GM12864 (cell line): ENCODE results near the gene FCGR1A.
"Not testable (repeated sequence)": the region's sequence is repeated elsewhere in the genome, so short reads cannot be mapped to it uniquely, and the experiment has no call there.

Experiments used
- DNase-seq: peaks from one replicate; pipeline ENCODE4 v3.0.0-alpha.2; 2011; ENCODE audit warnings: low read depth
- H3K4me3 ChIP-seq: 2 replicates; pipeline ENCODE4 v1.5.1; 2011; ENCODE audit warnings: mild to moderate bottlenecking, low read depth, low read length, control low read depth

Gene FCGR1A

DNA sequence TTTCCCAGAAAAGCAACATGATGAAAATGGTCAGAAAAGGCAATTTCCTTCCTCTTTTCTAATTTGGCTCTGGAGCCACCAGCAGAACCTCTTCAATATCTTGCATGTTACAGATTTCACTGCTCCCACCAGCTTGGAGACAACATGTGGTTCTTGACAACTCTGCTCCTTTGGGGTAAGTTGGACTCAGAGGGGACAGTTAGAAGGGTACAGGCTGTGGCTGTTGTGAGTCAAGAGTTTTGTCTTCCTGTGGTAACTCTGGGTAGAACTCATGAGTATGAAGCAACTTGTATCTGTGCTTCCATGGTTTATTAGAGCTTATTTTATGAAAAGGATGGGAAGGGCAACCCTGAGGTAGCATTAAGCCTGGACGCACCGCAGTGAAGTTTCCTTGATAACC, at the start of gene FCGR1A:
Gene FCGR1A (plus strand): TSS at position 95 of the 400 bp plus-strand sequence. CDS start 50 bp downstream, at position 145.
- DNase-seq, H3K4me3 ChIP-seq: not testable (repeated sequence)

DNA sequence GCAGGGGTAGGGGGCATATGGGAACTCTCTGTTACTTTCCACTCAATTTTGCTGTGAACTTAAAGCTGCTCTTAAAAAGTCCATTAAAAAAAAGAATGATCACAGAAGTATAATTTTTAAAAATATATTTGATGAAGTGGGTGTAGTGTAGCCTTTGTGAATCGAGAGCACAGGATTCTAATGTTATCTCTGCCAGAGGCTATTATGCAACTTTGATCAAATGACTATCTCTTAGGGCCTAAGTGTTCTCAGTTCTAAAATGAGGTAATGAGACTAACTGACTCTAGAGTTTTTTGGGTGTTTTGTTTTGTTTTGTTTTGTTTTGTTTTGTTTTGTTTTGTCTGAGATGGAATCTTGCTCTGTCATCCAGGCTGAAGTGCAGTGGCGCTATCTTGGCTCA, 49.7 kb upstream of the FCGR1A start:
- DNase-seq, H3K4me3 ChIP-seq: not testable (repeated sequence)

DNA sequence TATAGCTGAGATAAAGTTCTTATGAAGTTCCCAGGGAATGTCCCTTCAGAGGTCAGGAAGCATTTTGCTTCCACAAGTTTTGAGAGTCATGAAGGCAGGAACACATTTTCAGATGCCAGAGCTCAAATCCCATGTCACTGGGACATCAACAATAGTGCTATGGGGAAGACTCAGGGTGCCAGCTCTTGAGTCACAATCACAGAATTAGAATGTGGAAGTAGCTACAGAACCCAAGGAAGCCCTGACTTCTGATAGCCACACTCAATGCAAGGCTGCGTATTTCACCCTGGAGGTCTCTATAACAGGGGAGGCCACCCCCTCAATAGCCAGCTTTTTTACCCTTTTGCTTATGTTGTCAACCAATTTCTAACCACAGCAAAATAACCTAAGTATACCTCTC, 47.8 kb upstream of the FCGR1A start:
- DNase-seq, H3K4me3 ChIP-seq: not testable (repeated sequence)

DNA sequence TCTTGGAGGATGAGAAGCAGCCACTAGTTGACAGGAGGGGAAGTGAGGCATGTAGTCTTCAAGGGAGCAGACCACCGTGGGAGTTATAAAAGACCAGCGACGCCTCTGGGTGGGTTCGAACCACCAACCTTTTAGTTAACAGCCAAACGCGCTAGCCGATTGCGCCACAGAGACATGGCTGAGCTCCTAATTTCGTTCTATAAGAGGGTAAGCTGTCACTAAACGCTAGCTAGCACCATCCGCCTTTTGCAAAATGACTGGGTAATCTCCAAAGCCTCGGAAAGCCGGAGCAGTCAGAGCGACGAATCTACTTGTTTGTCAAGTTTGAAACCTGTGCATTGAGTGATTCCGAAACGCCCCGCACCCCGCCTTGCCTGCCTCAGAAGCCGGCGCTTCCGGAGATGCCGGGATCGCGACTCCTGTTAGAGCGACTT, 42.3 kb upstream of the FCGR1A start:
- not testable (repeated sequence) for DNase-seq, H3K4me3 ChIP-seq

DNA sequence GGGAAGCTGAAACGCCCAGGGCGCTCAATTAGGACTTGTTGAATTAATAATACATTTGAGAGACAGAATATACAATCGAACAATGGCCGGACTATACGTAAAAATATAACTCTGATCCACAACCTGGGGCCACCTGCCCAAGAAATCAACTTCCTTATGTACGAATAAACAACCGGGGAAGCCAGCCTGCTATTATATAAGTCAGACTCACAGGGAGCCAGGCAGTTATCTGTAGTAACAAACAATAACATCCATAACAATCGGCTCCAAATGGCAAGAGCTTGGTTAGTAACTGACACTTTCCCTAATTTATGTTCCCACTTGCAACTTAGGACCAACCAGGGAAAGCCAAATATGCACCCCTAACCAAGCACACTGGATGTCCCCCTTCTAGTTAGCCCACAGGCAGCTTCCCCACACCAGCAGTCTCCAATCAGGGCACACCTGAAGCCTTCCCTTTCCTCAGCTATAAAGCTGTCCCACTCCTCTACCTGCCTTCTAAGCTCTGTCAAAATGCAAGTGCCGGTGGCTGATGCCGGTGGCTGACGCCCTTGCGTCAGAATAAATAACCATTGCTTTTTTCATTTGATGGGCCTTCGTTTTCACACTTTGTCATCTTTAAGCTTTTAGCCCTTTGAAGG, 41.8 kb upstream of the FCGR1A start:
- not testable (repeated sequence) for DNase-seq, H3K4me3 ChIP-seq

DNA sequence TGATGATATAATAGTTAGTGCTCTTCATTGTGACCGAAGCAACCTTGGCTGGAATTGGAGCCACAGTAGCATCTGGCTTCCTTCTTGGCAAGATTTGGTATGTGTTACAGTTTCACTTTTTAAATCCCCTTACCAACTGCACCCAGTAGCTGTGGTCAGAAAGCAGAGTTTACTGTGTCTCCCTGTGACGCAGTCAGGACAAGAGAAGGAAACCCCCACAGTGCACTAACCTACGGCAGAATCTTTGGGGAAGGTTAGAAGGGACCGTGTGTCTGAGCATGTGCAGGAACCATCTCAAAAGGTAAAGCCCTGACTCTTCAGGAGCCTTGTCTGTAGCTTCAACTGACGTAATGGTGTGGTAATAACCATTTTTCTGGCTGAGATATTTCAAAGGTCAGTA, 40.6 kb upstream of the FCGR1A start:
- DNase-seq, H3K4me3 ChIP-seq: not testable (repeated sequence)

DNA sequence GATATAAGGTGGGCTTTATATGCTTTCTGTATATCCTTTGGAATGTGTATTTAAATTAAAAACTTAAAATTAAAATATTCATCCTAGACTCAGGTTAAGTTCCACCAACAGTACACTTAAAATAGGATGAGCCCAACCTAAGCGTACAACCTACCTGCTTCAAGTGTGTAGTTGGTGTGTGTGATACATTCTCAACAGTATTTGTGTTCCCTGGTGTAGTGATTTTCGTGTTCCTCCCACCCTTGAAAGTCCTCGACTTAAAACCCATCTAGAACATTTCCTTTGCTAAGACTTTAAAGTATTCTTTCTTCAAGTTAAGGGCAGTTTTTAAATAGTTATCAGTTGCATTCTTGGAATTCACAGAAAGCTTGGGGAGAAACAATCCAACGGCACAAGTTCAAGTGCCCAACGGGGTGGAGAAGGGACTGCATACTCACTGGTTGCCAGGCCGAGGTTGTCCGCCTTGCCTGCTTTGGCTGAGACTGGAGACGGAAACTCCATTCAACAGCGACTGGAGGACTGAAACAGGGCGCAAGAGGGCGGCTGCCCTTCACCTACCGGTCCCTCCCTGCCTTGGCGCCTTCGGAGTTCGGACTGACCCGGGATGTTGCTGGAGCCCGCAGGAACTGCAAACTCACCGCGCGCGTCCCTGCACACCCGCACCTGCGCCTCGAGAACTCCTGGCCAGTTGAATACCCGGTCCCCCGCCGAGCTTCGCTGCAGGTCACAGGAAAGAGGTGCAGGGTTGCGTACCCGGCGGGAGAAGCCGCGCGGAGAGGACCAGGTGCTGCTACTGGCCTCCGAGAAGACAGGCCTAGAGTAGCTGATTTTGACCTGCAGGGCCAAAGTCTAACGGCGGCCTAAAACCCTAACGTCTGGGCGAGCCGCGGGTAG, 35.8 kb upstream of the FCGR1A start:
- not testable (repeated sequence) for DNase-seq

DNA sequence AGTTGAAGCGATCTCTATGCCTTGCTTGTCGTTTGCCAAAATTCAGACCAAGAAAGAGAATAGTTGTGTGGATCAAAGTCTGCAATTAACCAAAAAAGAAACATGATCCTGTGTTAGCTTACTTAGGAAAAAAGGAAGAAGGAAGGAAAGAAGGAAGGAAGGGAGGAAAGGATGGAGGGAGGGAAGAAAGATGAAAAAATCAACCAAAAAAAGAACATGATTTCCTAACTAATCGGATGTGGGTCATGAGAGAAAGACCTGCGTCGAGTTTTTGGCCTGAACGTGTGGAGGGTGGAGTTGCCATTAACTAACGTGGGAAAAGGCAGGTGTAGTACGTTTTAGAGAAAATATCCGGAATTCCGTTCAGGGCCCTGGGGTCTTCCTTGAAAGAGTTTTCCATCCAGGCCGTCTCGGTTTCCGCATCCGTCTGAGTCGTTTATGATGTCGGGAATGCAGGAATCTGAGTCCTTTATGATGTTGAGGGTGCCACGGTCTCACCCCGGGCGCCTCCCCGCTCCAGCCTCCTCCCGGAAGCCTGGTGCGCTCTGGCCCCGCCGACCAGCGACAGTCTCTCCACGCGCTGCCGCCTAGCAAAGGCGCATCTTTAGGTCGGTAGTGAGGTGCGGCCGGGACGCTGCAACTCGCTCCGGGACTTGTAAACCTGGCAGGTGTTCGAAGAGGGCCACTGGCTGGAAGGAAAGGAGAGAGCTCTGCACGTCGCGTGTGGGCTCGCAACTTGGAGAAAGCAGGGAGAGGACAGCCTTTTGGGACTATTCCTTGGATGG, 34.9 kb upstream of the FCGR1A start:
- not testable (repeated sequence) for DNase-seq, H3K4me3 ChIP-seq

More for the DNA sequence above, 35.8 kb upstream of the FCGR1A start:
- H3K4me3 ChIP-seq: not testable (repeated sequence)

DNA sequence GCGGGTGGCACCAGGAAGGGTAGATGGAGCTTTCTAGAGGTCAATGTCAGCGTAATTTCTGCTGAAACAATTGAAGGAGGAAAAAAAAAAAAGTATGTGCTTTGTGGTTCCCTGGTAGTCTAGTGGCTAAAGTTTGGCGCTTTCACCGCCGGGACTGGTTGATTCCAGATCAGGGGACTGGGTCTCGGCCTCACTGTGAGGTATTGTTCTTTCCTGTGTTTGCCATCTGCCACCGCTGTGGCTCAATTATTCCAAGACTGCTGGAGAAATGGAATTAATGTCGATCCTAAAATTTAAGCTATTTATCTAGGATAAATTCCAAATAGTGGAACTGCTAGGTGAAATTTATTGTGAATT, 34.4 kb upstream of the FCGR1A start:
- H3K4me3 ChIP-seq, DNase-seq: not testable (repeated sequence)

DNA sequence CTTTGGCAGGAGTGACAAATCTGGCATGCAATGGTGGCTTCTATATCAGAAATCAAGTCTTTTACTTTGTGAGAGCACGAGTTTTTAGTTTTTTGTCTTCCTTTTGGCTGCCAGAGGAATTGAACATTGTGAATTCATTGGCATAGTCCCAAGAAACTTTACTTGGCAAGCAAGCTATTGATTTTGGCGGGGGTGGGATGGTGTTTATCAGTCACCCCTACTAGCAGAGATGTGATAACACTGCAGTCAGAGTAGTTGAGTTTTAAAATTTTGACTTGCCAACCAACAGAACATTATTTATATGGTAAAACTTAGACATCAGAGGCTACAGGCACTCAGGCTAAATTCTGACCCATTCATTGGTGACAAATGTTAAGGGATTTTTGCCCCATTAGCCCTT, 31.9 kb upstream of the FCGR1A start:
- not testable (repeated sequence) for DNase-seq, H3K4me3 ChIP-seq

DNA sequence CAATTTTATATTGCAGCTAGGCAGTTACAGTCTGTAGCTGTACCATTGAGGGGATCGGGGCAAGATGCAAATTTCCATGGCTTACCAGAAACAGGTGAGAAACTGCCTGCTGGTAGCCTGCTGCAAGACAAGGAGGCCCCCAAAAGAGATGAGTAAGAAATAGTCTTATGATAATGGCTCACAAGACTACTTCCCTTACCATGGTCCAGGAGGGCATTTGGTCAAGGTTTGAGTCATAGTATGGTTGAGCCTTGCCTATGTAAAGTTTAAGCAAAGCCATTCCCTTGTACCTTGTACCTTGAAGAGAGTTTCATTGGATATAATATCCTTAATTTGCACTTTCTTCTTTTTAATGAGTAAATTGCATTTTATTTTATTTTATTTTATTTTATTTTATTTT, 30.3 kb upstream of the FCGR1A start:
- not testable (repeated sequence) for DNase-seq, H3K4me3 ChIP-seq

DNA sequence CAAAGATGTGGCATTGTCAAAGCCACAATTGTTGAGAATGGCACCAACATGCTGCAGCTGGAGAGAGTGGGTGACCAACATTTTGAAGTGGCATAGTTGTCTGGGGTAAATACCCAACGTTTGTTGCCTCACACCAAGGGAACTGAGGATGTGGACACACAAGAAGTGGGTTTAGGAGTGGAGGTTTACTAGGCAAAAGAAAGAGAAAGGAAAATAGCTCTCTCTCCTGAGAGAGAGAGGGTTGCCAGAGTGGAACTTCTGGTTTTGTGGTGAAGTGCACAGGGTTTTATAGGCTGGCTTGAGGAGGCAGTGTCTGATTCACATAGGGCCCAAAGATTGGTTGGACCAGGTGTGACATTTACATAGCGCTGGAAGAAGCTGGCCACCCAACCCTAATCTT, 29.0 kb upstream of the FCGR1A start:
- not testable (repeated sequence) for DNase-seq

DNA sequence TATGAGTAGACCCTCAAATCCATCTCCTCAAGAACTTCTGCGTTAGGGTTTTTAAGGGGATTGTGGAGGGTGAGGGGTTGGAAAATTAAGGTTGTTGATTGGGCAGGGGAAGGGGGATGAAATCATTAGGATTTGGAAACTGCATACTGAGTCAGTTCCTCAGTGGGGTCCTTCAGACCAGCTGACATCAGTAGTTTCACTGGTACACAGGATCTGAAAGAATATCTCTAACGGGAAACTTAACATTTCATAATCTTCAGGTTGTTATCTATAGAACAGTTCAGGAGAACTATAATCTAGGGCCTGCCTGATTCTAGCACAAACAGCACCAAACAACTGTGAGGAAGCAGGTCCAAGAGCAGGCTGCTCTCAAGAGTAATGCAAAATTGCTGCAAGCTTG, 27.2 kb upstream of the FCGR1A start:
- not testable (repeated sequence) for DNase-seq

More for the DNA sequence above, 29.0 kb upstream of the FCGR1A start:
- H3K4me3 ChIP-seq: not testable (repeated sequence)

DNA sequence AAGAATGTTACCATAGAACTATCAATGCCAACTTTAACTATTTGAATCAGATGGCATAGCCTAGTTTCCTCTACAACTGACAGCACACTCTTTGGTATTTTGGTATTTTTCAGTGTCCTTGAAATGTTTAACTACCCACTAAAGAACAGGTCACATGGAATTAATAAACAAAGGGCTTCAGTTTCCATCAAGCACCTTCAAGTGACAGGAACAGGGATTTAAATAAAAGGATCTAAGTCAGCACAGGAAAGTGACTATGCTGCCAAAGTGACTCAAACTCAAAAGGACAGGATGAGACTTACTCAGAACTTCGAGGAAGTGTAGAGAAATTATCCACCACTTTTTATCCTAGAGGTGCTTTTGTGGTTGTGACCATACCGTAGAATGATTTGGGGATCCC, 20.2 kb upstream of the FCGR1A start:
- H3K4me3 ChIP-seq, DNase-seq: not testable (repeated sequence)

More for the DNA sequence above, 27.2 kb upstream of the FCGR1A start:
- H3K4me3 ChIP-seq: not testable (repeated sequence)

DNA sequence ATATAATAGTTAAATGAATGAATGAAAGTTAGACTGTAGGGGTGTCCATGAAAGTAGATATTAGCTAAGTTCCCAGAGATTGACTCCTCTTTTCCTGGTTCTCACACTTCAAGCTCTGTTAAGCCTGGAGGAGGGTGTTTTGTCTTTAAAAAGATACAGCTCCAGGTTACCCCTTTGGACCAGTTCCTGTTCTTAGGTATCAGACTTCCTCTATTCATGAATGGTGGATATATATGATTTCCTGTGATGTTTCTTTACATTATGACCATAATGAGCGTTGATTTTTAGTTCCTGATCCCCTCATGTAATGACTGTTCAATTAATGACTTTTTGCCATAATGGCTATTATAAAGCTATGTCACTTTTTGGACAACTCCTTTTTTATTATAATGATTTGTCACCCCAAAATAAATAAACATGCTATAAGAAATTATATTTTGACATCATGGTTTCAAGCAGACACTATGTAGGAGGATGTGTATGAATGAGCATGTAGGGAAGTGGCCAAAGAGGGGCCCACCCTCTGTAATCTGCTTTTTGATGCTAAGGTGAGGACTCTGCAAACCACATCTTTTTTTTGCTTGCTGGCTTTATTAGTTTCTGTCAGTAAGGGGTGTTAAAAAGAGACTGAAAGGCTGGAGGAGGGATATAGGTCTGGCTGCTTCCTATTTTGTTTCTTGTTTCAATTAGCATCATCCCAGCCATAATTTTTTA, 18.2 kb upstream of the FCGR1A start:
- not testable (repeated sequence) for H3K4me3 ChIP-seq, DNase-seq

DNA sequence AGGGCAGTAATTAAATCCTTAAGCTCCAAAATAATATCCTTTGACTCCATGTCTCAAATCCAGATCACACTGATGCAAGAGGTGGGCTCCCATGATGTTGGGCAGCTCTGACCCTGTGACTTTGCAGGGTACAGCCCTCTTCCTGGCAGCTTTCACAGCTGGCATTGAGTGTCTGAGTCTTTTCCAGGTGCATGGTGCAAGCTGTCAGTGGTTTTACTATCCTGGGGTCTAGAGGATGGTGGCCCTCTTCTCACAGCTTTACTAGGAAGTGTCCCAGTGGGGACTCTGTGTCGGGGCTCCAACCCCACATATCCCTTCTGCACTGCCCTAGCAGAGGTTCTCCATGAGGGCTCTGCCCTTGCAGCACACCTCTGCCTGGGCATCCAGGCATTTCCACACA, 16.3 kb upstream of the FCGR1A start:
- not testable (repeated sequence) for DNase-seq, H3K4me3 ChIP-seq

DNA sequence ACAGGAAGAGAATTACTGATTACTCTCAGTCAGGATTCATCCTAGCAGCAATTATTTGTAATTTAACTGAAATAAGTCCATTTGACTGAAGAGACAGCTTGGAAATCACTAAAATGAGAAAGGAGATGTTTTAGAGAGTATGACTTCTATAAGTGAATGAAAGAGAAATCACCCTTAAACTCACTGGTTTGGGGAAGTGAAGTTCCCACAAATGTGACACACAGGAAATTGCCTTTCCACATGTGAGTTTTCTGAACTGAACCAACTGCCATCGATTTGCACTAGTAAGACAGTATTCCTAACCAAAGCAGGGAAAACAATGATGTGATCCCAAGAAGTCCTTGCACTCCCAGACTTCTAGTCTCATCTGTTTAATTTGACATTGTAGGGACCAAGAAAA, 13.3 kb upstream of the FCGR1A start:
- not testable (repeated sequence) for H3K4me3 ChIP-seq, DNase-seq

DNA sequence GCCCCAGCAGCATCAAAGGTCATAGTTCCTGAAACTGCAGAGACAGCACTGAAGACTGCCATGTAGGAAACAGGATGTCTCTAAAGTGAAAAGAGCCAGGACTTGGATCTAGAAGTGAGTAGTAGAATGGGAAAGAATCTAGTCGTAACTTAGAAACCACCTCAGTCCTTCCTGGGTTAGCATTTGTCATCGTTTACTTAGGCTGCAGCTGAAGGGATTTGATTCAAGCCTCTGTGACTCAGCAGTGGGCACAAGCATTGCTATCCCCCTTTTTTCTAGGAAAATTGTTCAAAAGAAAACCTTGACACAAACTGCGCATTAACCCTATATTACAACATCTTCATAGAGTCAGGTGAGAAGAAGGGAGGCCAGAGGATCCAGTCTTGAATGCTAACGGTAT, 11.8 kb upstream of the FCGR1A start:
- not testable (repeated sequence) for DNase-seq, H3K4me3 ChIP-seq
